Activated CD4-positive, CD25-positive, alpha-beta regulatory T cell treated with anti-CD3 and anti-CD28 coated beads, Interleukin-2, amount 50 U/mL, for 16 hours (primary cell): ENCODE results near the gene NARF.
"Not testable (repeated sequence)": the region's sequence is repeated elsewhere in the genome, so short reads cannot be mapped to it uniquely, and the experiment has no call there.

Experiments used
- DNase-seq: peaks from one replicate; pipeline ENCODE4 v3.0.0-alpha.2; 2020; ENCODE audit warnings: low read depth, low spot score

Gene NARF

GRCh38 chr17:82446124-82446523 is 12.4 kb upstream of the NARF start:
- no peak for DNase-seq

- DNase-seq: no peak
Observed at GRCh38 chr17:82446649-82447048, 11.9 kb upstream of the NARF start.

- DNase-seq: no peak
Observed at GRCh38 chr17:82447876-82448275, 10.7 kb upstream of the NARF start.

GRCh38 chr17:82449131-82449882 is 9.2 kb upstream of the NARF start:
- peak; percentile 38 for DNase-seq

- DNase-seq: no peak
Observed at GRCh38 chr17:82449883-82450356, 8.6 kb upstream of the NARF start.

GRCh38 chr17:82450357-82451106 is 8.0 kb upstream of the NARF start, which contains the start of gene CYBC1:
TSS of gene CYBC1 (minus strand) at chr17:82450752. CDS start at chr17:82449254, 1,498 bp downstream.
- DNase-seq: peak; percentile 90

GRCh38 chr17:82452162-82452561 is 6.4 kb upstream of the NARF start:
- no peak for DNase-seq

GRCh38 chr17:82453151-82453550 is 5.4 kb upstream of the NARF start:
- not testable (repeated sequence) for DNase-seq

- DNase-seq: not testable (repeated sequence)
Observed at GRCh38 chr17:82453706-82454105, 4.8 kb upstream of the NARF start.

- no peak for DNase-seq
Observed at GRCh38 chr17:82457073-82457928, 1.2 kb upstream of the NARF start.

- no peak for DNase-seq
Observed at GRCh38 chr17:82457929-82458178, 687 bp upstream of the NARF start.

- no peak for DNase-seq
Observed at GRCh38 chr17:82458885-82459424, 414 bp downstream of the NARF start.

GRCh38 chr17:82459936-82460335 is 1.4 kb downstream of the NARF start:
- not testable (repeated sequence) for DNase-seq

GRCh38 chr17:82461827-82462524 is 3.4 kb downstream of the NARF start:
- no peak for DNase-seq

GRCh38 chr17:82463391-82463790 is 4.8 kb downstream of the NARF start:
- DNase-seq: no peak

GRCh38 chr17:82463925-82464566 is 5.5 kb downstream of the NARF start:
- DNase-seq: no peak

GRCh38 chr17:82464567-82464929 is 6.0 kb downstream of the NARF start:
- DNase-seq: no peak

GRCh38 chr17:82465023-82465603 is 6.6 kb downstream of the NARF start:
- DNase-seq: no peak

- no peak for DNase-seq
Observed at GRCh38 chr17:82468692-82469091, 10.2 kb downstream of the NARF start.

GRCh38 chr17:82470065-82470464 is 11.5 kb downstream of the NARF start:
- no peak for DNase-seq
